Ovary (tissue), 3 donors: ENCODE measurements around the gene AFG3L2.

ENCODE experiments used
- POLR2A ChIP-seq: fragments of 450-650 bp; IDR thresholded peaks from one replicate; pipeline ENCODE4 v1.6.1; 2017; ENCODE audit warnings: antibody characterized with exemption, mild to moderate bottlenecking, moderate library complexity
- TF ChIP-seq, protein P1 (sequence below), 3 donors: fragments of 450-650 bp in 2 of 3; fragments of 200-600 bp in 1 of 3; IDR thresholded peaks; one replicate each; pipeline versions ENCODE4 v1.5.1 to v1.8.0; 2016 to 2022; ENCODE audit warnings: antibody characterized with exemption in 3 of 3, mild to moderate bottlenecking in 1 of 3
- donor health status: DM: no; HTN: no; CAD: no.

DNA sequence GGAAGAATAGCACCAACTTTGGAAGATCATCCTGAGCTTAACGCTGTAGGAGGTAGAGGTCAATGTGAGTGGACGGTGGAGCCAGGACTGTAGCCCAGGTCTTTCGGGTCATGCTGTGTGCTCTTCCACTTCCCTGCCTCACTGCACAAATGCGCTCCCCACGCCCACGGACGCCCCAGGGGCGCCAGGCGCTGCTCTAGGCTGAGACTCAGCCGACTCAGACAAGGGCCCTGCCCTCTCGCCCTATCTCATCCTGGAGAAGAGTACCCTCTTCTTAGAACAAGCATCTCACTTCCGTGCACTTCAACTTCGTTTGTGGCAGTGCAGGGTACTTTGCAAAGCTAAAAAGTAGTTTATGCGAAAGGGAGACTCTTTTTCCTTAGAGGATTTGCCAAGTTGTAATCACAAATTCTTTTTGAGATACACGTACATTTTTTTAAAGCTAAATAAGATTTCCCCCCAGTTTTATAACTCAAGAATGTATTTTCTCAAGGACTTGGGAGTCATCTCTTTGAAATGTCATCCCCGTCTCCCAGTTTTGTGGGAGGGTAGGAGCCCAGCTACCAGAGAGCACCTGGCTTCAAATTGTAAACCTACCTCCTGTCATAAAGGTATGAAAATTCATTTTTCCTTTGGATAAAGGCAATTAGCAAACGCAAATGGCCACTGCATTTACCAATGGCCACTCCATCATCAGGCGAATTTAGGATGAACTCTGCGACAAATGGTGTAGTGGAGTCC lies 29.5 kb upstream of the AFG3L2 start:
- TF ChIP-seq, protein P1, sequence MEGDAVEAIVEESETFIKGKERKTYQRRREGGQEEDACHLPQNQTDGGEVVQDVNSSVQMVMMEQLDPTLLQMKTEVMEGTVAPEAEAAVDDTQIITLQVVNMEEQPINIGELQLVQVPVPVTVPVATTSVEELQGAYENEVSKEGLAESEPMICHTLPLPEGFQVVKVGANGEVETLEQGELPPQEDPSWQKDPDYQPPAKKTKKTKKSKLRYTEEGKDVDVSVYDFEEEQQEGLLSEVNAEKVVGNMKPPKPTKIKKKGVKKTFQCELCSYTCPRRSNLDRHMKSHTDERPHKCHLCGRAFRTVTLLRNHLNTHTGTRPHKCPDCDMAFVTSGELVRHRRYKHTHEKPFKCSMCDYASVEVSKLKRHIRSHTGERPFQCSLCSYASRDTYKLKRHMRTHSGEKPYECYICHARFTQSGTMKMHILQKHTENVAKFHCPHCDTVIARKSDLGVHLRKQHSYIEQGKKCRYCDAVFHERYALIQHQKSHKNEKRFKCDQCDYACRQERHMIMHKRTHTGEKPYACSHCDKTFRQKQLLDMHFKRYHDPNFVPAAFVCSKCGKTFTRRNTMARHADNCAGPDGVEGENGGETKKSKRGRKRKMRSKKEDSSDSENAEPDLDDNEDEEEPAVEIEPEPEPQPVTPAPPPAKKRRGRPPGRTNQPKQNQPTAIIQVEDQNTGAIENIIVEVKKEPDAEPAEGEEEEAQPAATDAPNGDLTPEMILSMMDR (IDR thresholded peaks at IDR 0.05): no peak
- no peak for TF ChIP-seq POLR2A
